A673 (cell line): ENCODE results near the gene STXBP5L.

ENCODE experiments used
- EZH2 ChIP-seq: fragments of 200-600 bp; sonication (generic); IDR thresholded peaks from 2 replicates; pipeline ENCODE4 v1.6.1; 2017; ENCODE audit warnings: borderline replicate concordance, low read depth, mild to moderate bottlenecking, mixed read lengths, antibody characterized with exemption, low read length; ENCODE audit not compliant: poor library complexity, severe bottlenecking
- TF ChIP-seq, protein P1 (sequence below): fragments of 300-800, 200-600 bp; sonication (generic); conservative IDR thresholded peaks from 2 replicates; pipeline ENCODE4 v1.5.1; 2017; ENCODE audit warnings: low read depth, mild to moderate bottlenecking, antibody characterized with exemption, low read length, moderate library complexity, mixed read lengths

DNA sequence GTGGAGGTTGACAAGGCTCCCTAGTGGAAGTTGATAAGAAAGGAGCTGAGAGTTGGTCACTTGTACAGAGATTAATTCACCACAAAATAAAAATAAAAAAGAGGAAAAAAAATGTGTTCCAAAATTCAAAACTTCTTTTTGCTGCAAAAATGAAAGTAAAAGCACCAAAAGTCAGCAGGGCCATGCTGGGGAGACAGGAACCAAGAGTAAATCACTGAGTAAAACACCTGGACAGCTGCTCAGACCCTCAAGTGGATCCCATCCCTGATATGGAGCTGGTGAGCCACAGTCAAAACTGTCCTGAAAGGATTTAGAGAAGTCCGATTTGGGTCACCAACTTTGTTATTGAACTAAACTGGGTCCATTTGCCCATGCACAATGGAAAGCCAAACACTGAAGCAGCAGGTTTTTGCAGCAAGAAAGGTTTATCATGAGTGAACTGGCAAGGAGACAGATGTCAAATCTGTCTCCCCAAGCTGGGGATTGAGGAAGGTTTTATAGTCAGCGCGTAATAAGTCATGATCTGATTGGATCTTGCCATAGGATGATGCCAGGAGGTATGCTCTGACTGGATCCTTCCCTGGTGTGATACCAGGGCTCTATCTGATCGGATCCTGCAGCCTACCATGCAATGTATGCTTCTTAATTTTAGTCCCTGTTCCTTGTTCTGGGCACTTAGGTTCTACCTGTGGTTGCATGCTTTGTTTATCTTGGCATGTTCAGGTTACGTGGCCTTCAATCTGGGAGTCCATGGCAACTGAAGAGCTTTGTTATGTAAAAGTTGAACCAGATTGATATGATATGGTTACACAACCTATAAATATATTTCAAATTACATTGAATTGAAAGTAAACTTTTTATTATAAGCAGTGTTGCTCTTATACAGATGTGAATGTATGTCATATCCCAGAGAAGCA, 324.6 kb downstream of the STXBP5L start:
- no peak for TF ChIP-seq EZH2
- TF ChIP-seq, protein P1, sequence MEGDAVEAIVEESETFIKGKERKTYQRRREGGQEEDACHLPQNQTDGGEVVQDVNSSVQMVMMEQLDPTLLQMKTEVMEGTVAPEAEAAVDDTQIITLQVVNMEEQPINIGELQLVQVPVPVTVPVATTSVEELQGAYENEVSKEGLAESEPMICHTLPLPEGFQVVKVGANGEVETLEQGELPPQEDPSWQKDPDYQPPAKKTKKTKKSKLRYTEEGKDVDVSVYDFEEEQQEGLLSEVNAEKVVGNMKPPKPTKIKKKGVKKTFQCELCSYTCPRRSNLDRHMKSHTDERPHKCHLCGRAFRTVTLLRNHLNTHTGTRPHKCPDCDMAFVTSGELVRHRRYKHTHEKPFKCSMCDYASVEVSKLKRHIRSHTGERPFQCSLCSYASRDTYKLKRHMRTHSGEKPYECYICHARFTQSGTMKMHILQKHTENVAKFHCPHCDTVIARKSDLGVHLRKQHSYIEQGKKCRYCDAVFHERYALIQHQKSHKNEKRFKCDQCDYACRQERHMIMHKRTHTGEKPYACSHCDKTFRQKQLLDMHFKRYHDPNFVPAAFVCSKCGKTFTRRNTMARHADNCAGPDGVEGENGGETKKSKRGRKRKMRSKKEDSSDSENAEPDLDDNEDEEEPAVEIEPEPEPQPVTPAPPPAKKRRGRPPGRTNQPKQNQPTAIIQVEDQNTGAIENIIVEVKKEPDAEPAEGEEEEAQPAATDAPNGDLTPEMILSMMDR: no peak
